MM.1S (cell line): ENCODE results near the gene USP5.
"Not testable (repeated sequence)": the region's sequence is repeated elsewhere in the genome, so short reads cannot be mapped to it uniquely, and the experiment has no call there.

Experiments
- DNase-seq: peaks from one replicate; pipeline ENCODE4 v3.0.0-alpha.2; 2015
- H2AFZ ChIP-seq: fragments of 300-600 bp; sonication (generic); 2 replicates; pipeline ENCODE4 v1.6.0; 2016; ENCODE audit warnings: antibody characterized with exemption, low read length
- H3F3A ChIP-seq: fragments of 300-600 bp; sonication (generic); 2 replicates; pipeline ENCODE4 v1.6.1; 2016; ENCODE audit warnings: mild to moderate bottlenecking, antibody characterized with exemption, low read length, moderate library complexity, mixed read lengths; ENCODE audit not compliant: insufficient read depth
- H3K27ac ChIP-seq: fragments of 300-600 bp; sonication (generic); 2 replicates; pipeline ENCODE4 v1.5.1; 2016; ENCODE audit warnings: mild to moderate bottlenecking, low read length
- H3K27me3 ChIP-seq: fragments of 300-600 bp; sonication (generic); replicated peaks from 2 replicates; pipeline ENCODE4 v1.6.0; 2016; ENCODE audit warnings: low read length; ENCODE audit not compliant: insufficient read depth
- H3K36me3 ChIP-seq: fragments of 300-600 bp; sonication (generic); replicated peaks from 2 replicates; pipeline ENCODE4 v1.6.1; 2016; ENCODE audit warnings: mild to moderate bottlenecking, low read length, mixed read lengths; ENCODE audit not compliant: insufficient read depth
- H3K4me1 ChIP-seq: fragments of 300-600 bp; sonication (generic); 2 replicates; pipeline ENCODE4 v1.6.1; 2016; ENCODE audit warnings: low read length, mixed read lengths
- H3K4me2 ChIP-seq: fragments of 300-600 bp; sonication (generic); 2 replicates; pipeline ENCODE4 v1.6.0; 2016; ENCODE audit warnings: low read depth, low read length
- H3K4me3 ChIP-seq: fragments of 300-600 bp; sonication (generic); 2 replicates; pipeline ENCODE4 v1.5.1; 2016; ENCODE audit warnings: low read length, mixed read lengths
- H3K79me2 ChIP-seq: fragments of 300-600 bp; sonication (generic); 2 replicates; pipeline ENCODE4 v1.6.1; 2016; ENCODE audit warnings: mixed run types, low read length, mixed read lengths
- H3K9ac ChIP-seq: fragments of 300-600 bp; sonication (generic); 2 replicates; pipeline ENCODE4 v1.6.1; 2016; ENCODE audit warnings: low read length, mixed read lengths
- H3K9me2 ChIP-seq: fragments of 300-600 bp; sonication (generic); replicated peaks from 2 replicates; pipeline ENCODE4 v1.6.1; 2016; ENCODE audit warnings: mild to moderate bottlenecking, low read length, mixed read lengths; ENCODE audit not compliant: insufficient read depth
- H3K9me3 ChIP-seq: fragments of 300-600 bp; sonication (generic); replicated peaks from 2 replicates; pipeline ENCODE4 v1.6.1; 2016; ENCODE audit warnings: mild to moderate bottlenecking, low read length, mixed read lengths; ENCODE audit not compliant: insufficient read depth
- H4K20me1 ChIP-seq: fragments of 300-600 bp; sonication (generic); 2 replicates; pipeline ENCODE4 v1.6.1; 2016; ENCODE audit warnings: mild to moderate bottlenecking, low read length, moderate library complexity, mixed read lengths; ENCODE audit not compliant: insufficient read depth
- EZH2 ChIP-seq: fragments of 300-600 bp; sonication (generic); optimal IDR thresholded peaks from 2 replicates; pipeline ENCODE3; 2017; ENCODE audit warnings: low read depth, mild to moderate bottlenecking, antibody characterized with exemption, low read length, mixed read lengths
- EZH2phosphoT487 ChIP-seq: fragments of 300-600 bp; sonication (generic); IDR thresholded peaks from 2 replicates; pipeline ENCODE4 v1.6.1; 2018; ENCODE audit warnings: antibody characterized with exemption, low read length
- TF ChIP-seq, protein P1 (sequence below): fragments of 300-600 bp; sonication (generic); IDR thresholded peaks from 2 replicates; pipeline ENCODE4 v1.5.1; 2016; ENCODE audit warnings: antibody characterized with exemption, low read length, mixed read lengths

The USP5 gene

DNA sequence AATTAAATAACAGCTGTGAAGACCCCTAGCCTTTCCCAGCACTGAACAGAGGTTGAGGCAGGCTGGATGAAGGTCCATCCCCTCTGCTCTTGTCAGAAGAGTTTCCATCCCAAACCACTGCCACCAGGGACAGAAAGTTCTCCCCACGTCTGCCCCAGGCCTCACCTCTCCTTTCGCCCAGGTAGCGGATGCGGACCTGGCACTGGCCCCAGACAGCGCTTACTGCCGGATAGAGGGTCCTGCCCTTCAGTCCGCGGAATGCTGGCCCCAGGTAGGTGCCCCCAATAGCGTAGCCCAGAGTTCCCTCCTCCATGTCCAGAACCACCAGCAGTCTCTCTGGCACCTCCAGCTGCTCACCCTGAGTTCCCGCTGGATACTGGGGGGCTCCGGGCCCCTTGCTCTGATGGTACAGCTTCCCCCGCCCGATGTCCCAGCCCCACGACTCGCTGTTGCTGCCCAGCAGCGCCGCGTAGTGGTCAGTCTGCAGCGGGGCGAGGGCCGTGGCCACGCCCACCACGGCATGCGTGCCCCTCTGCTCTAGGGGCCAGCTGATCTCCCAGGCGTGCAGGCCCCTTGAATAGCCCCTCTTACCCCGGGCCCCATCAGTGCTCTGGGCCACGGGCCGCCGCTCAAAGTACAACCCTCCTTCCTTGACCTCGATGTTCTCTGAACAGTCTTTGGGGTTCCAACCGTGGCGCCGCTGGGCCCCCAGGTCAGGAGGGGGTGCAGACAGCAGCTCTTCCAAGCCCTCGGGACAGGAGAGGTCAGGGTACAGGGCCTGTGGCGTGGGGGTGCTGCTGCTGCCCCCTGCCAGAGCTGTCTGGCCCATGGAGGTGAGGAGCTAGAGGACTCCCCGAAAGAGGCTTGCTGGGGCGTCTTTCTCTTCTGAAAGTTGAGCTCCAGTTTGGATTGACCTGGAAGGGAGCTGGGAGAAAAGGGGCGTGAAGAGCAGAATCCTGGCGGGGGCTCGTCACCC, 20.4 kb downstream of the USP5 start:
- Histone ChIP-seq H3K27me3 (no peaks in the 10 kb centered on the region), H3K36me3 (peaks cover 4% of the 10 kb centered on the region), H3K9me3 (no peaks in the 10 kb centered on the region), H3K9ac (peak overlapping the region; percentile 86), H3K27ac (peak overlapping the region; percentile 39; the same call in 1 of the 2 replicates), H3F3A (peaks cover 47% of the 10 kb centered on the region), H2AFZ (peak overlapping the region; percentile 77; the same call in 1 of the 2 replicates), H3K4me3 (peak overlapping the region; percentile 94), H3K9me2 (no peaks in the 10 kb centered on the region), H3K4me2 (peak overlapping the region; percentile 99), H4K20me1 (peaks cover 23% of the 10 kb centered on the region), H3K79me2 (peaks cover 49% of the 10 kb centered on the region), H3K4me1 (peaks cover 31% of the 10 kb centered on the region)
- peak; percentile 82 for DNase-seq
- TF ChIP-seq EZH2, result no peak
- TF ChIP-seq, protein P1, sequence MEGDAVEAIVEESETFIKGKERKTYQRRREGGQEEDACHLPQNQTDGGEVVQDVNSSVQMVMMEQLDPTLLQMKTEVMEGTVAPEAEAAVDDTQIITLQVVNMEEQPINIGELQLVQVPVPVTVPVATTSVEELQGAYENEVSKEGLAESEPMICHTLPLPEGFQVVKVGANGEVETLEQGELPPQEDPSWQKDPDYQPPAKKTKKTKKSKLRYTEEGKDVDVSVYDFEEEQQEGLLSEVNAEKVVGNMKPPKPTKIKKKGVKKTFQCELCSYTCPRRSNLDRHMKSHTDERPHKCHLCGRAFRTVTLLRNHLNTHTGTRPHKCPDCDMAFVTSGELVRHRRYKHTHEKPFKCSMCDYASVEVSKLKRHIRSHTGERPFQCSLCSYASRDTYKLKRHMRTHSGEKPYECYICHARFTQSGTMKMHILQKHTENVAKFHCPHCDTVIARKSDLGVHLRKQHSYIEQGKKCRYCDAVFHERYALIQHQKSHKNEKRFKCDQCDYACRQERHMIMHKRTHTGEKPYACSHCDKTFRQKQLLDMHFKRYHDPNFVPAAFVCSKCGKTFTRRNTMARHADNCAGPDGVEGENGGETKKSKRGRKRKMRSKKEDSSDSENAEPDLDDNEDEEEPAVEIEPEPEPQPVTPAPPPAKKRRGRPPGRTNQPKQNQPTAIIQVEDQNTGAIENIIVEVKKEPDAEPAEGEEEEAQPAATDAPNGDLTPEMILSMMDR, result peak; percentile 94

DNA sequence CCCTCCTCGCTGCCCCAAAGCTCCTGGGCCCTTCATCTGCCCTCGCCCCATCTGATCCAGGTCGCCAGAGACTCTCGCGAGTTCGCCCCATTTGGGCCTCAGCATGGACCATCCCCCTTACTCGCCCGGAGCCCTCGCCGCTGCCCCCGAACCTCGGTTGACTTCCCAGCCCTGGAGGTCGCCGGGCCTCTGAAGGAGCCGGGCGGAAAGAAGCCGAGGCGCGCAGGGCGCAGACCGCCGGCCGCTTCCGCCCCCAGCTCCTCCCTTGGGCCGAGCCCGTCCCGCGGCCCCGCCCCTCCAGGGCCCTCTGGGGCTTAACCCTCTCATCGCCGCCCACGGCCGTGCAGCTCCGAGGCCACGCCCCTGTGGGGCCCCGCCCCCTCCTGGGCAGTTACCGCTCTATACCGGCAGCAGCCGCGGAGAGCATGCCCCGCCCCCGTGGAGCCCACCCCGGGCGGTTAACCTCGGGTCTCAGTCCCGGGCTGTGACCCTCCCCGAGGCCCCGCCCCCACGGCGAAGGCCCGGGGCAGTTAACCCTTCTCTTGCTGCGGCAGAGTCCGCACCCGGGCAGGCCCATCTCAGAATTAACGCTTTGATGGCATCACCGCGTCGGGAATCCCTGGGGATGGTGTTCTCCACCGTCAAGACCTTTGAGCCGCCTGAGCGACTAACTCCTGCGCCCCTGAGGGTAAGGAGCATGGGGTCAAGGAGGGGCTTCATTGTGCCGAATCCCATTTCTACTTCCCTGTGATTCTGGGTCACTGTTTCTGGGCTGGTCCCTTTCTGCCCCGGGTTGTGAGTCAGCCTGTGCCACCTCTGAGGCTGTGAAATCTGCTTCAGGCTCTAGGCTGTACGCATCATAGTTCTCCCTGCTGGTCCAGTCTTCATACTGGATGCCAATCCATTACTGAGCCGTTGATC, 21.4 kb downstream of the USP5 start, which contains the start of gene SPSB2:
Gene SPSB2 (minus strand): TSS at position 210 of the 921 bp plus-strand sequence. CDS start 402 bp downstream, outside the sequence.
- H2AFZ ChIP-seq, result peak within 1 kb of the TSS; percentile 77
- H3K9ac ChIP-seq, result peak within 1 kb of the TSS; percentile 86
- peaks cover 31% of the 10 kb centered on the region for H3K4me1 ChIP-seq
- peaks cover 4% of the 10 kb centered on the region for H3K36me3 ChIP-seq
- peak within 1 kb of the TSS; percentile 94 for H3K4me3 ChIP-seq
- H4K20me1 ChIP-seq, result peaks cover 18% of the 10 kb centered on the region
- H3F3A ChIP-seq, result peaks cover 43% of the 10 kb centered on the region
- peaks cover 39% of the 10 kb centered on the region for H3K79me2 ChIP-seq
- H3K9me3 ChIP-seq, result no peaks in the 10 kb centered on the region
- H3K27me3 ChIP-seq, result no peaks in the 10 kb centered on the region
- DNase-seq, result peak; percentile 98
- H3K9me2 ChIP-seq, result no peaks in the 10 kb centered on the region
- H3K27ac ChIP-seq, result peak within 1 kb of the TSS; percentile 39; the same call in 1 of the 2 replicates
- TF ChIP-seq EZH2, result no peak
- TF ChIP-seq EZH2phosphoT487, result no peak
- TF ChIP-seq, protein P1, result no peak
- peak within 1 kb of the TSS; percentile 99 for H3K4me2 ChIP-seq

DNA sequence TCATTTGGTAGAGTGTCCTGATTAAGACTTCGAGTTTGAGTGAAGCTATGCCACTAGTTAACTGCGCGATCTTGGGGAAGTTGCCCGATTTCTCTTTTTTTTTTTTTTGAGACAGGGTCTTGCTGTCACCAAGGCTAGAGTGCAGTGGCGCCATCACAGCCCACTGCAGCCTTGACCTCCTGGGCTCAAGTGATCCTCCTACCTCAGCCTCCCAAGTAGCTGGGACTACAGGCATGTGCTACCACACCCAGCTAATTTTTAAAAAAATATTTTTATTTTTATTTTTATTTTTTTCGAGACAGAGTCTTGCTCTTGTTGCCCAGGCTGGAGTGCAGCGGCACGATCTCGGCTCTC, 22.0 kb downstream of the USP5 start:
- Histone ChIP-seq H4K20me1 (peaks cover 14% of the 10 kb centered on the region), H3K79me2 (peaks cover 33% of the 10 kb centered on the region), H3K4me2 (peak overlapping the region; percentile 90), H3K4me3 (peak overlapping the region; percentile 94), H2AFZ (peak overlapping the region; percentile 75), H3K9ac (peak overlapping the region; percentile 30; the same call in 1 of the 2 replicates), H3K4me1 (peaks cover 28% of the 10 kb centered on the region), H3F3A (peaks cover 37% of the 10 kb centered on the region)
- not testable (repeated sequence) for H3K36me3 ChIP-seq, H3K27ac ChIP-seq, H3K27me3 ChIP-seq, H3K9me3 ChIP-seq, H3K9me2 ChIP-seq, DNase-seq

DNA sequence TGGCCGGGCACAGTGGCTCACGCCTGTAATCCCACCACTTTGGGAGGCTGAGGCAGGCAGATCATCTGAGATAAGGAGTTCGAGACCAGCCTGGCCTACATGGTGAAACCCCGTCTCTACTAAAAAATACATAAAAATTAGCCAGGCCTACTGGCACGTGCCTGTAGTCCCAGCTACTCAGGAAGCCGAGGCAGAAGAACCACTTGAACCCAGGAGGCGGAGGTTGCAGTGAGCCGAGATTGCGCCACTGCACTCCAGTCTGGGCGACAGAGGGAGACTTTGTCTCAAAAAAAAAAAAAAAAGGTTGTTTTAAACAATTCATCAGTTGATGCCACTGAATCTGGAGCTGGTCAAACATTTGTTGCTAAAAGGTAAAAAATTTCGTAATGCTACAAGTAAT, 27.9 kb downstream of the USP5 start:
- H3K79me2 ChIP-seq, result not testable (repeated sequence)

More for the DNA sequence above, 27.9 kb downstream of the USP5 start:
- not testable (repeated sequence) for H3K4me2 ChIP-seq, H3K36me3 ChIP-seq, DNase-seq, H3K9ac ChIP-seq, H3K9me3 ChIP-seq, H2AFZ ChIP-seq, H3K27me3 ChIP-seq, H3K27ac ChIP-seq, H3K4me1 ChIP-seq, H4K20me1 ChIP-seq, H3F3A ChIP-seq, H3K4me3 ChIP-seq, H3K9me2 ChIP-seq
